ENCODE measurements around the gene TIAM1. TPM values are rescaled to one million over a fixed set of nuclear protein-coding genes. Genes with fewer than 3 reads are reported as not detected.

The TIAM1 gene
- total and polyA plus RNA-seq, 9 donors: 8.7 to 21.3 (median 12.4) TPM

DNA sequence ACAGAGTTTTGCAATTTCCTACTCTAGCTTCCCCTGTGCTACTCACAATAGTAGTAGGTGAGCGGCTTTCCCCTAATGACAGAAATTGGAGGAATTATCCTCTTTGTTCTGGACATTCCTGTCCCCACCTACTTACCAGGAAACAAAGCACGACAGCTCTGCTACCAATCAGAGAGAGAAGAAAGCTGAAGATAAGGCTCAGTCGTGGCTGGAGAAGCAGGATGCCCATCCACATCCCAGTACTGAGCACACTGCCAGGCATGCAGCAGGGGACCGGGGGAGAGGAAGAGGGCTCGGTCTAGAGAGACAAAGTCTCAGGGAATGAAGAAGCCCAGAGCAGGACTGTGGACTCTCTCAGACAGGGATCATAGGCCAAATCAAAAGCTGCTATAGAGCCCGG lies 171.7 kb downstream of the TIAM1 start:
- Histone ChIP-seq H3K36me3 (ENCODE audit: control insufficient read depth, insufficient read depth, low read length) (no peaks in the 10 kb centered on the region), H3K27ac (ENCODE audit: low read length) (no peak overlapping the region), H3K4me3 (ENCODE audit: low read length) (no peak overlapping the region), H3K27me3 (ENCODE audit: control insufficient read depth, insufficient read depth, low read length) (no peaks in the 10 kb centered on the region), H3K4me1 (ENCODE audit: control insufficient read depth, insufficient read depth, low read length) (peaks cover 9% of the 10 kb centered on the region), H3K9me3 (replicated peaks; ENCODE audit: control insufficient read depth, low read depth, low read length) (no peaks in the 10 kb centered on the region)
- no peak for DNase-seq
- WGBS (ENCODE audit: insufficient coverage): 59% methylated on average over 2 of the region's 6 CpGs

- DNase-seq: no peak
- Histone ChIP-seq H3K36me3 (ENCODE audit: control insufficient read depth, insufficient read depth, low read length) (no peaks in the 10 kb centered on the region), H3K27me3 (ENCODE audit: control insufficient read depth, insufficient read depth, low read length) (no peaks in the 10 kb centered on the region), H3K27ac (ENCODE audit: low read length) (no peak overlapping the region), H3K9me3 (replicated peaks; ENCODE audit: control insufficient read depth, low read depth, low read length) (no peaks in the 10 kb centered on the region), H3K4me3 (ENCODE audit: low read length) (no peak overlapping the region), H3K4me1 (ENCODE audit: control insufficient read depth, insufficient read depth, low read length) (peaks cover 10% of the 10 kb centered on the region)
- WGBS (ENCODE audit: insufficient coverage): 100% methylated on average over 1 of the region's 8 CpGs
These were observed 179.1 kb downstream of the TIAM1 start for GRCh38 chr21:31164713-31165694.

- H3K9me3 ChIP-seq (replicated peaks; ENCODE audit: control insufficient read depth, low read depth, low read length): no peaks in the 10 kb centered on the region
- H3K4me3 ChIP-seq (ENCODE audit: low read length): no peak overlapping the region
- 17% methylated on average over 2 of the region's 4 CpGs for WGBS (ENCODE audit: insufficient coverage)
- H3K27ac ChIP-seq (ENCODE audit: low read length): peak overlapping the region; percentile 38
- DNase-seq: peak; percentile 88
- no peaks in the 10 kb centered on the region for H3K27me3 ChIP-seq (ENCODE audit: control insufficient read depth, insufficient read depth, low read length)
- peaks cover 10% of the 10 kb centered on the region for H3K4me1 ChIP-seq (ENCODE audit: control insufficient read depth, insufficient read depth, low read length)
- H3K36me3 ChIP-seq (ENCODE audit: control insufficient read depth, insufficient read depth, low read length): no peaks in the 10 kb centered on the region
These were observed 181.2 kb downstream of the TIAM1 start for GRCh38 chr21:31162827-31163226.

DNA sequence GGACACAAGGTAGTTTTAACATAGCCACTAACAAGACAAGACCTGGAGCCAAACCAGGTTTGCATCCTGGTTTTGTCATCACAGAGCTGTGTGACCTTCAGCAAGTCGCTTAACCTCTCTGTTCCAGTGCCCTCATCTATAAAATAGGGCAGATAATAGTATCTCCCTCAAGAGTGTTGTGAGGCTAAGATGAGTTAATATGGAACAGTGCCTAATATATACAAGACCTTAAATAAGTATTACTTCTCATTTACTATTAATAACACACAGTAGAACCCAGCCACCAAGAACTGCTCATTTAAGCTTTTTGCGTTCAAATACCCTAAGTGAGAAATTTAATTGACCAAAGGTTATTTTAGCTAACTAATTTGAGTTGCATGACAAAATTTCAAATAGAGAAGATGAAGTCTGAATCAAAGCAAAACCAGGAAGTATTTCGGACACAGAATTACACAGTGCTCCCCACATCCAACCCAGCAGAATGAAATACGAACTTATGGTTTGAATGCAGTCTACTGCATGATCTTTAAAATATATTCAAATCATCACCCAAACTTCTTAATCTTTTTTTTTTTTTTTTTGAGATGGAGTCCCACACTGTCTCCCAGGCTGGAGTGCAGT lies 181.9 kb downstream of the TIAM1 start:
- Histone ChIP-seq H3K4me3 (ENCODE audit: low read length) (no peak overlapping the region), H3K9me3 (replicated peaks; ENCODE audit: control insufficient read depth, low read depth, low read length) (no peaks in the 10 kb centered on the region), H3K36me3 (ENCODE audit: control insufficient read depth, insufficient read depth, low read length) (no peaks in the 10 kb centered on the region), H3K27me3 (ENCODE audit: control insufficient read depth, insufficient read depth, low read length) (no peaks in the 10 kb centered on the region), H3K27ac (ENCODE audit: low read length) (peak overlapping the region; percentile 31), H3K4me1 (ENCODE audit: control insufficient read depth, insufficient read depth, low read length) (peaks cover 10% of the 10 kb centered on the region)
- peak; percentile 38 for DNase-seq
- WGBS (ENCODE audit: insufficient coverage): no CpG with 5 or more reads among the region's 4 CpGs

DNA sequence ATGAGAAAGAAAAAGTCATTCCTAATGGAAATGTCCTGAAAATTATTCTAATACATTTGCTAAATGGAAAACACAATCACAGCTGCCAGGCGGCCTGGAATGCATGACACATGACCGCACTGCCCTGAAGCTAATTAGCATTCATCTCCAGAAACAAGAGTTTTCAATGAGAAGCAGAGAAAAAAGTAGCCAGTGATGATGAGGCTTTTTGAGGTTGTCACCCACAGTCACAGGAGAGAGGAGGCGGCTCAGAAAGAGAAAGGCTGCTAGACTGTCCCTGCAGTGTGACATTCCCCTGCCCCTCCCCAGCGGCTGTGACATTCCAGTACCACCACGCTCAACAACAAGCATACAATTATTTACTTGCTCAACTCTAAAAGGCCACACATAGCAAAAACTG lies 182.9 kb downstream of the TIAM1 start:
- Histone ChIP-seq H3K27me3 (ENCODE audit: control insufficient read depth, insufficient read depth, low read length) (no peaks in the 10 kb centered on the region), H3K9me3 (replicated peaks; ENCODE audit: control insufficient read depth, low read depth, low read length) (peaks cover 5% of the 10 kb centered on the region), H3K27ac (ENCODE audit: low read length) (peak overlapping the region; percentile 10), H3K36me3 (ENCODE audit: control insufficient read depth, insufficient read depth, low read length) (no peaks in the 10 kb centered on the region), H3K4me1 (ENCODE audit: control insufficient read depth, insufficient read depth, low read length) (peaks cover 10% of the 10 kb centered on the region), H3K4me3 (ENCODE audit: low read length) (no peak overlapping the region)
- peak; percentile 43 for DNase-seq
- 29% methylated on average over 2 of the region's 5 CpGs for WGBS (ENCODE audit: insufficient coverage)

- WGBS (ENCODE audit: insufficient coverage): no CpG with 5 or more reads among the region's 5 CpGs
These were observed 184.3 kb downstream of the TIAM1 start for GRCh38 chr21:31159808-31160207.

GRCh38 chr21:31158789-31159581 lies 185.1 kb downstream of the TIAM1 start:
- peak; percentile 49 for DNase-seq
- Histone ChIP-seq H3K4me3 (ENCODE audit: low read length) (no peak overlapping the region), H3K27ac (ENCODE audit: low read length) (no peak overlapping the region)

More at GRCh38 chr21:31159808-31160207, 184.3 kb downstream of the TIAM1 start:
- Histone ChIP-seq H3K27ac (ENCODE audit: low read length) (no peak overlapping the region), H3K9me3 (replicated peaks; ENCODE audit: control insufficient read depth, low read depth, low read length) (peaks cover 9% of the 10 kb centered on the region), H3K4me1 (ENCODE audit: control insufficient read depth, insufficient read depth, low read length) (peaks cover 10% of the 10 kb centered on the region), H3K27me3 (ENCODE audit: control insufficient read depth, insufficient read depth, low read length) (no peaks in the 10 kb centered on the region), H3K36me3 (ENCODE audit: control insufficient read depth, insufficient read depth, low read length) (no peaks in the 10 kb centered on the region), H3K4me3 (ENCODE audit: low read length) (no peak overlapping the region)
- DNase-seq: no peak

DNA sequence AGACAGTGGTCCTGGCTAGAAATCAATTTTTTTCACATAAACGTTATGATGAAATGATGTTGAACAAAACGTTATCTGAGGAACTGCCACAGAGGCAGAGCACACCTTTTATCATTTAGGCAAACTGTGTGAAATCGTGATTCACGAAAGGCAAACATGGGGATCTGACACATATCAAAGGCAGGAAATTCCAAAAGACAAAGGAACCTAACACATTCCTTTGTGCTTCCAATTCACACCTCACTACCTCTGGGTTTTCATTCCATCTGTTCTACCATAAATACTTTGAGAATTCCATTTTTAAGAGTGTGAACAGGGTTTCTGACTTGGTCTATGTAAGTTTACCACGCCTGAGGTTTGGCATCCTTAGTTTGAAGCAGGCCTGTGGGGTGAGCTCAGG lies 186.3 kb downstream of the TIAM1 start:
- Histone ChIP-seq H3K9me3 (replicated peaks; ENCODE audit: control insufficient read depth, low read depth, low read length) (peaks cover 9% of the 10 kb centered on the region), H3K36me3 (ENCODE audit: control insufficient read depth, insufficient read depth, low read length) (no peaks in the 10 kb centered on the region), H3K27me3 (ENCODE audit: control insufficient read depth, insufficient read depth, low read length) (no peaks in the 10 kb centered on the region), H3K4me3 (ENCODE audit: low read length) (no peak overlapping the region), H3K4me1 (ENCODE audit: control insufficient read depth, insufficient read depth, low read length) (peaks cover 10% of the 10 kb centered on the region), H3K27ac (ENCODE audit: low read length) (no peak overlapping the region)
- DNase-seq: no peak
- WGBS (ENCODE audit: insufficient coverage): 100% methylated on average over 1 of the region's 5 CpGs

More at GRCh38 chr21:31158789-31159581, 185.1 kb downstream of the TIAM1 start:
- WGBS (ENCODE audit: insufficient coverage): 90% methylated on average over 2 of the region's 8 CpGs
- Histone ChIP-seq H3K4me1 (ENCODE audit: control insufficient read depth, insufficient read depth, low read length) (peaks cover 10% of the 10 kb centered on the region), H3K27me3 (ENCODE audit: control insufficient read depth, insufficient read depth, low read length) (no peaks in the 10 kb centered on the region), H3K36me3 (ENCODE audit: control insufficient read depth, insufficient read depth, low read length) (no peaks in the 10 kb centered on the region), H3K9me3 (replicated peaks; ENCODE audit: control insufficient read depth, low read depth, low read length) (peaks cover 9% of the 10 kb centered on the region)

DNA sequence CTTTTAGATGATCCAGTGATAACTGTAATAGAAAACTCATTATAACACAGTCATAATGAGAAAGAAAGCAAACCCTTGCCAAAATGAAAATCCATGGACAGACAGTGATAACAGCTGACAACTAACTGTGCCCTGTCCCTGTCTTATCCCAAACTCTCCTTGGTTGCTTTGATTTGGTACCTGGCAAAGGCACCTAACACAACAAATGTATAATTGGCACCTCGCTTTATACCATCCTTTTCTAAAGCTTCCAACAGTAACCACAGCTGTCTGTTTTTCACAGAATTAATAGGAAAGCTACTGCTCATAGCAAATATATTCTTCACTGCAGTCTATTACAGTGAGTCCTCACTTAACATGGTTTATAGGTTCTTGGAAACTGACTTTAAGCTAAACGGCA lies 187.4 kb downstream of the TIAM1 start:
- peaks cover 9% of the 10 kb centered on the region for H3K9me3 ChIP-seq (replicated peaks; ENCODE audit: control insufficient read depth, low read depth, low read length)
- DNase-seq: no peak
- H3K36me3 ChIP-seq (ENCODE audit: control insufficient read depth, insufficient read depth, low read length): no peaks in the 10 kb centered on the region
- no peak overlapping the region for H3K27ac ChIP-seq (ENCODE audit: low read length)
- H3K4me1 ChIP-seq (ENCODE audit: control insufficient read depth, insufficient read depth, low read length): peaks cover 10% of the 10 kb centered on the region
- no peaks in the 10 kb centered on the region for H3K27me3 ChIP-seq (ENCODE audit: control insufficient read depth, insufficient read depth, low read length)
- WGBS (ENCODE audit: insufficient coverage): 80% methylated on average over 1 of the region's 2 CpGs
- H3K4me3 ChIP-seq (ENCODE audit: low read length): no peak overlapping the region

GRCh38 chr21:31156169-31156568 lies 187.9 kb downstream of the TIAM1 start:
- no peaks in the 10 kb centered on the region for H3K27me3 ChIP-seq (ENCODE audit: control insufficient read depth, insufficient read depth, low read length)
- H3K4me3 ChIP-seq (ENCODE audit: low read length): no peak overlapping the region
- H3K4me1 ChIP-seq (ENCODE audit: control insufficient read depth, insufficient read depth, low read length): peaks cover 8% of the 10 kb centered on the region
- no peak for DNase-seq
- H3K36me3 ChIP-seq (ENCODE audit: control insufficient read depth, insufficient read depth, low read length): no peaks in the 10 kb centered on the region
- no peak overlapping the region for H3K27ac ChIP-seq (ENCODE audit: low read length)
- H3K9me3 ChIP-seq (replicated peaks; ENCODE audit: control insufficient read depth, low read depth, low read length): peaks cover 9% of the 10 kb centered on the region

All from muscle of leg (tissue), 11 donors.